ENCODE results near the gene ZDHHC4. TPM values are rescaled to one million over a fixed set of nuclear protein-coding genes. Genes with fewer than 3 reads are reported as not detected.

ZDHHC4 gene
- total and polyA plus RNA-seq, 9 of the 15 experiments (the other 6 are each of a cell fraction or from before 2014, with no cell fraction given), result 33.4 to 106 (median 58.3) TPM

- TF ChIP-seq ETV6 (IDR thresholded peaks at IDR 0.05; ENCODE audit: borderline replicate concordance in 1 of 2, low read depth in 2 of 2, low read length in 1 of 2) (no peak), ETV6 (CRISPR knock-in tag; IDR thresholded peaks at IDR 0.05; ENCODE audit: borderline replicate concordance) (no peak), RBBP5 (IDR thresholded peaks at IDR 0.05; ENCODE audit: borderline replicate concordance, insufficient read depth, low read length, poor library complexity, severe bottlenecking) (peak; percentile 96), ZNF436 (CRISPR knock-in tag; IDR thresholded peaks at IDR 0.05) (no peak), TGIF2 (CRISPR knock-in tag; IDR thresholded peaks at IDR 0.05) (peak; percentile 77; the same call in 1 of the 2 replicates), MAFF (IDR thresholded peaks at IDR 0.05; ENCODE audit: low read length) (no peak), ADNP (tag; IDR thresholded peaks at IDR 0.05) (no peak), RFX7 (CRISPR knock-in tag; IDR thresholded peaks at IDR 0.05) (no peak), POLR2H (tag; IDR thresholded peaks at IDR 0.05; ENCODE audit: low read depth) (peak; percentile 85), ZNF407 (IDR thresholded peaks at IDR 0.05; ENCODE audit: low read depth) (peak; percentile 54; the same call in 1 of the 2 replicates), TOE1 (IDR thresholded peaks at IDR 0.05; ENCODE audit: borderline replicate concordance) (no peak), TOE1 (CRISPR knock-in tag; IDR thresholded peaks at IDR 0.05; ENCODE audit: borderline replicate concordance, low read depth) (no peak), ZNF282 (CRISPR knock-in tag; IDR thresholded peaks at IDR 0.05) (peak; percentile 45; the same call in 1 of the 2 replicates), ELF2 (CRISPR knock-in tag; IDR thresholded peaks at IDR 0.05) (peak; percentile 37; the same call in 1 of the 2 replicates), ZNF695 (CRISPR knock-in tag; IDR thresholded peaks at IDR 0.05) (no peak)
- TF ChIP-seq, protein P1, sequence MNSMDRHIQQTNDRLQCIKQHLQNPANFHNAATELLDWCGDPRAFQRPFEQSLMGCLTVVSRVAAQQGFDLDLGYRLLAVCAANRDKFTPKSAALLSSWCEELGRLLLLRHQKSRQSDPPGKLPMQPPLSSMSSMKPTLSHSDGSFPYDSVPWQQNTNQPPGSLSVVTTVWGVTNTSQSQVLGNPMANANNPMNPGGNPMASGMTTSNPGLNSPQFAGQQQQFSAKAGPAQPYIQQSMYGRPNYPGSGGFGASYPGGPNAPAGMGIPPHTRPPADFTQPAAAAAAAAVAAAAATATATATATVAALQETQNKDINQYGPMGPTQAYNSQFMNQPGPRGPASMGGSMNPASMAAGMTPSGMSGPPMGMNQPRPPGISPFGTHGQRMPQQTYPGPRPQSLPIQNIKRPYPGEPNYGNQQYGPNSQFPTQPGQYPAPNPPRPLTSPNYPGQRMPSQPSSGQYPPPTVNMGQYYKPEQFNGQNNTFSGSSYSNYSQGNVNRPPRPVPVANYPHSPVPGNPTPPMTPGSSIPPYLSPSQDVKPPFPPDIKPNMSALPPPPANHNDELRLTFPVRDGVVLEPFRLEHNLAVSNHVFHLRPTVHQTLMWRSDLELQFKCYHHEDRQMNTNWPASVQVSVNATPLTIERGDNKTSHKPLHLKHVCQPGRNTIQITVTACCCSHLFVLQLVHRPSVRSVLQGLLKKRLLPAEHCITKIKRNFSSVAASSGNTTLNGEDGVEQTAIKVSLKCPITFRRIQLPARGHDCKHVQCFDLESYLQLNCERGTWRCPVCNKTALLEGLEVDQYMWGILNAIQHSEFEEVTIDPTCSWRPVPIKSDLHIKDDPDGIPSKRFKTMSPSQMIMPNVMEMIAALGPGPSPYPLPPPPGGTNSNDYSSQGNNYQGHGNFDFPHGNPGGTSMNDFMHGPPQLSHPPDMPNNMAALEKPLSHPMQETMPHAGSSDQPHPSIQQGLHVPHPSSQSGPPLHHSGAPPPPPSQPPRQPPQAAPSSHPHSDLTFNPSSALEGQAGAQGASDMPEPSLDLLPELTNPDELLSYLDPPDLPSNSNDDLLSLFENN (IDR thresholded peaks at IDR 0.05; ENCODE audit: low read depth in 2 of 2, low read length in 2 of 2), result no peak
Observed at GRCh38 chr7:6589829-6590644, 12.8 kb downstream of the ZDHHC4 start, which contains the start of gene INTS15 (continued).
